PFSK-1 (cell line): Measurements from ENCODE around the gene KCNK10.

Experiments used
- POLR2AphosphoS5 ChIP-seq: IDR thresholded peaks from 2 replicates; pipeline ENCODE4 v1.6.1; 2012; ENCODE audit warnings: low read depth, mild to moderate bottlenecking, control low read depth, low read length, moderate library complexity
- SIN3A ChIP-seq: IDR thresholded peaks from 2 replicates; pipeline ENCODE4 v1.6.1; 2012; ENCODE audit warnings: mild to moderate bottlenecking, low read length, moderate library complexity, borderline replicate concordance; ENCODE audit not compliant: insufficient read depth
- TF ChIP-seq, protein P1 (sequence below), 2 experiments: IDR thresholded peaks; 2 replicates each; pipeline versions ENCODE4 v1.6.1 to v1.8.0; 2011 to 2012; ENCODE audit warnings: low read depth in 2 of 2, low read length in 2 of 2, control low read depth in 1 of 2, inconsistent platforms in 1 of 2, mild to moderate bottlenecking in 1 of 2, moderate library complexity in 1 of 2; ENCODE audit not compliant: insufficient read depth in 1 of 2

- TF ChIP-seq POLR2AphosphoS5 (no peak), SIN3A (no peak)
- TF ChIP-seq, protein P1, sequence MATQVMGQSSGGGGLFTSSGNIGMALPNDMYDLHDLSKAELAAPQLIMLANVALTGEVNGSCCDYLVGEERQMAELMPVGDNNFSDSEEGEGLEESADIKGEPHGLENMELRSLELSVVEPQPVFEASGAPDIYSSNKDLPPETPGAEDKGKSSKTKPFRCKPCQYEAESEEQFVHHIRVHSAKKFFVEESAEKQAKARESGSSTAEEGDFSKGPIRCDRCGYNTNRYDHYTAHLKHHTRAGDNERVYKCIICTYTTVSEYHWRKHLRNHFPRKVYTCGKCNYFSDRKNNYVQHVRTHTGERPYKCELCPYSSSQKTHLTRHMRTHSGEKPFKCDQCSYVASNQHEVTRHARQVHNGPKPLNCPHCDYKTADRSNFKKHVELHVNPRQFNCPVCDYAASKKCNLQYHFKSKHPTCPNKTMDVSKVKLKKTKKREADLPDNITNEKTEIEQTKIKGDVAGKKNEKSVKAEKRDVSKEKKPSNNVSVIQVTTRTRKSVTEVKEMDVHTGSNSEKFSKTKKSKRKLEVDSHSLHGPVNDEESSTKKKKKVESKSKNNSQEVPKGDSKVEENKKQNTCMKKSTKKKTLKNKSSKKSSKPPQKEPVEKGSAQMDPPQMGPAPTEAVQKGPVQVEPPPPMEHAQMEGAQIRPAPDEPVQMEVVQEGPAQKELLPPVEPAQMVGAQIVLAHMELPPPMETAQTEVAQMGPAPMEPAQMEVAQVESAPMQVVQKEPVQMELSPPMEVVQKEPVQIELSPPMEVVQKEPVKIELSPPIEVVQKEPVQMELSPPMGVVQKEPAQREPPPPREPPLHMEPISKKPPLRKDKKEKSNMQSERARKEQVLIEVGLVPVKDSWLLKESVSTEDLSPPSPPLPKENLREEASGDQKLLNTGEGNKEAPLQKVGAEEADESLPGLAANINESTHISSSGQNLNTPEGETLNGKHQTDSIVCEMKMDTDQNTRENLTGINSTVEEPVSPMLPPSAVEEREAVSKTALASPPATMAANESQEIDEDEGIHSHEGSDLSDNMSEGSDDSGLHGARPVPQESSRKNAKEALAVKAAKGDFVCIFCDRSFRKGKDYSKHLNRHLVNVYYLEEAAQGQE (IDR thresholded peaks at IDR 0.05; ENCODE audit: insufficient read depth in 1 of 2, low read depth in 2 of 2, low read length in 2 of 2), result no peak
Measured at GRCh38 chr14:88324930-88325329, 1.9 kb upstream of the KCNK10 start.
